ENCODE results near the gene CHD8.
"Not testable (repeated sequence)": the region's sequence is repeated elsewhere in the genome, so short reads cannot be mapped to it uniquely, and the experiment has no call there.

Gene CHD8

GRCh38 chr14:21408147-21408546 is 47.8 kb downstream of the CHD8 start:
- H3K27ac Mint-ChIP-seq, result no peak overlapping the region
- H3K4me1 Mint-ChIP-seq, result no peaks in the 10 kb centered on the region
- CTCF ChIA-PET, result no interaction called here
- no peak for DNase-seq
- H3K36me3 Mint-ChIP-seq, result peaks cover 73% of the 10 kb centered on the region
- H3K4me3 Mint-ChIP-seq, result no peak overlapping the region
- no peaks in the 10 kb centered on the region for H3K27me3 Mint-ChIP-seq
- H3K9me3 Mint-ChIP-seq, result no peaks in the 10 kb centered on the region

GRCh38 chr14:21406213-21406612 is 49.7 kb downstream of the CHD8 start:
- H3K9me3 Mint-ChIP-seq, result no peaks in the 10 kb centered on the region
- peak overlapping the region; percentile 19 for H3K27ac Mint-ChIP-seq
- H3K27me3 Mint-ChIP-seq, result no peaks in the 10 kb centered on the region
- peaks cover 72% of the 10 kb centered on the region for H3K36me3 Mint-ChIP-seq
- H3K4me1 Mint-ChIP-seq, result no peaks in the 10 kb centered on the region
- no peak overlapping the region for H3K4me3 Mint-ChIP-seq
- CTCF ChIA-PET, result no interaction called here
- DNase-seq, result no peak

DNA sequence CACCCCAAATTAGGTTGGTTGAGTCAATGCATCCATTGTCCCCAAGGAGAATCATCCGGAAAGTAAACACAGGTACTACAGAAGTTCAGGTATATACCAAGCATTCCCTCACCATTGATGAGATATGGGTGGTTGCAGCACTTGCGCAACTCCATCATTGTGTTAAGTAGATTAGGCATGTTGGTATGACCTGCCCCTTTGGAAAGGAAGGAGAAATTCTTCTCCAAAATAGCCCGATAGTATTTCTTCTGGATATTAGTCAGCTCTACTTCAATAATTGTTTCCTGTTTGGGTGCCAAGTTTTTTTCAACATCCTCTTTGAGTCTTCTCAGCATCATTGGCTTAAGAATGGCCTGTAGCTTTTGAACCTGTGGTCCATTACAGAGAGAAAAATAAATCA is 50.8 kb downstream of the CHD8 start:
- H3K9me3 Mint-ChIP-seq, result no peaks in the 10 kb centered on the region
- H3K27me3 Mint-ChIP-seq, result no peaks in the 10 kb centered on the region
- H3K27ac Mint-ChIP-seq, result peak overlapping the region; percentile 55
- DNase-seq, result no peak
- H3K4me1 Mint-ChIP-seq, result no peaks in the 10 kb centered on the region
- no peak overlapping the region for H3K4me3 Mint-ChIP-seq
- CTCF ChIA-PET, result no interaction called here
- H3K36me3 Mint-ChIP-seq, result peaks cover 72% of the 10 kb centered on the region

- Mint-ChIP-seq H3K27me3 (no peaks in the 10 kb centered on the region), H3K27ac (no peak overlapping the region), H3K36me3 (peaks cover 70% of the 10 kb centered on the region), H3K9me3 (no peaks in the 10 kb centered on the region), H3K4me3 (no peak overlapping the region), H3K4me1 (no peaks in the 10 kb centered on the region)
- CTCF ChIA-PET, result no interaction called here
- no peak for DNase-seq
These were observed 56.5 kb downstream of the CHD8 start for GRCh38 chr14:21399311-21399870.

GRCh38 chr14:21398901-21399300 is 57.0 kb downstream of the CHD8 start:
- CTCF ChIA-PET, result no interaction called here
- no peaks in the 10 kb centered on the region for H3K4me1 Mint-ChIP-seq
- no peaks in the 10 kb centered on the region for H3K27me3 Mint-ChIP-seq
- no peak overlapping the region for H3K4me3 Mint-ChIP-seq
- H3K36me3 Mint-ChIP-seq, result peaks cover 74% of the 10 kb centered on the region
- no peak for DNase-seq
- H3K27ac Mint-ChIP-seq, result peak overlapping the region; percentile 33
- H3K9me3 Mint-ChIP-seq, result no peaks in the 10 kb centered on the region

GRCh38 chr14:21395450-21395849 is 60.5 kb downstream of the CHD8 start:
- Mint-ChIP-seq H3K27ac (no peak overlapping the region), H3K9me3 (no peaks in the 10 kb centered on the region), H3K36me3 (peaks cover 71% of the 10 kb centered on the region), H3K27me3 (no peaks in the 10 kb centered on the region), H3K4me1 (no peaks in the 10 kb centered on the region), H3K4me3 (no peak overlapping the region)
- DNase-seq, result no peak
- CTCF ChIA-PET, result interaction anchor here (0.9 kb wide), 1 partner anchor 103 kb away, joined by 3 read pairs; no protein-coding TSS in a partner anchor

- Mint-ChIP-seq H3K27ac (peak overlapping the region; percentile 98), H3K4me1 (peaks cover 36% of the 10 kb centered on the region), H3K27me3 (no peaks in the 10 kb centered on the region), H3K36me3 (peaks cover 46% of the 10 kb centered on the region), H3K9me3 (no peaks in the 10 kb centered on the region), H3K4me3 (peak overlapping the region; percentile 91)
- DNase-seq, result no peak
- CTCF ChIA-PET, result interaction anchor here (0.9 to 1.3 kb wide), 3 partner anchors 21 to 81 kb away, joined by 3 to 4 read pairs (median 3); no protein-coding TSS in a partner anchor
These were observed 70.6 kb downstream of the CHD8 start for GRCh38 chr14:21385188-21385904.

DNA sequence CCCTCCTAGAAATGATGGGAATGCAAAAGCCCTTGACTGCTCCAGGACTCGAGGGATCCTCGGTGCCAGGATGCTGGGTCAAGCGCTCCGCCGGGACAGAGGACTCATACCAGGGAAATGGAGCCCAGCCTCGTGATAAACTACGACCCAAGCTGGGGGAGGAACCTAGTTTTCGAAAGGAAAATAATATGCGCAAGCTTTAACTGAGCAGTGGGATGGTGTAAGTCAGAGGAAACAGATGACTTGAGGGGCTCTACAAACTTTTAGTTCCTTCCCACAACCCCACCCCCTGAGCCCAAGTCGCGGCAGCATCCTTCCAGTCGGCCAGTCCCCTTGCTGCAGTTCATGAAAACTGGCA is 71.5 kb downstream of the CHD8 start:
- Mint-ChIP-seq H3K27ac (peak overlapping the region; percentile 98), H3K27me3 (no peaks in the 10 kb centered on the region), H3K9me3 (no peaks in the 10 kb centered on the region), H3K36me3 (peaks cover 43% of the 10 kb centered on the region), H3K4me3 (peak overlapping the region; percentile 91), H3K4me1 (peaks cover 43% of the 10 kb centered on the region)
- no peak for DNase-seq
- CTCF ChIA-PET, result interaction anchor here (0.6 to 1.3 kb wide), 3 partner anchors 17 to 30 kb away, joined by 3 to 4 read pairs (median 3); no protein-coding TSS in a partner anchor

- DNase-seq, result peak; percentile 97
- peaks cover 47% of the 10 kb centered on the region for H3K4me1 Mint-ChIP-seq
- H3K36me3 Mint-ChIP-seq, result peaks cover 43% of the 10 kb centered on the region
These were observed 72.0 kb downstream of the CHD8 start, which contains the start of gene SUPT16H for GRCh38 chr14:21383848-21384493. Gene SUPT16H, minus strand, starts transcription at chr14:21384019. Its CDS starts 92 bp downstream, at chr14:21383927.

DNA sequence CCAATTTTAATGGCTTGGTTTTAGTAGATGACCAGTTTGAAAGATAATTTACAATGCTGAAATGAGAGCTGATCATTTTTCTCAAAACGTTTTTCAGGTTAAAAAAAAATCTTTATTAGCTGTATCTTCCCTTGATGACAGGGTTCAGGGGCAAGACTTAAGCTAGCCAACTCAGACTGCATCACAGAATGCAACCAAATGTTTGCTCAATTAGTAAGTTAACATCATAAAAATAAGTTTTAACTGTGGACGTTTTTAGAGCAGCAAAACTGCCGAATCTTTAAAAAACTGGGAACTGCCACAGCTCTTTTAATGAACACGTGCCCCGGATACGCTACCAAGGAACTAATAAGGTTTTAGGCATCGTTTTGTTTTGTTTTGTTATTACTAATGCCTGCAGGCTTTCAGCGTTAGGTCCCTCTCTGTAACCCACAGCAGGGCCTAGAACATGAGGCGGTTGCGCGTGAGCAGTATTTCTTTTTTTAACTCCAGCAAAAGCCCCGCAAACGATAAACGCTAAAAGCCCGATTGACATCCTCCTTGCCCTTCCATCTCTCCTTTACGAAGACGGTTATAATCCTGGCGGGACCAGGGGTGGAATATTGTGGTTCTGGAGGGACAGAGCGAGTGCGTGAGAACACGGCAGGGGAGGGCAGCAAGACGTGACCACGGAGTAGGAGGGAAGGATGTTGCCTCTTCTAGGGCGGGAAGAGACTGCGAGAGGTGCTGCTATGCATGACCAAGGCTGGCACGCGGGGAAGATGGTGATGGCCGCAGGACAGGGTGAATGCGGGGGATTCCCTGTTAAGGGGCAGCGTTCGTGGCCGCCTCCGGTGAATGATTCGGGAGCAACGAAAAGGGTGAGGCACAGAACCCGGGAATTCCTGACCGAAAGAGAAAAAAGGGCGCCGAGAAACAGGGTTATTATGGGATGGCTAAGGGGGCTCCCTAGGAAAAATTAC is 72.8 kb downstream of the CHD8 start:
- H3K36me3 Mint-ChIP-seq, result peaks cover 38% of the 10 kb centered on the region
- H3K4me3 Mint-ChIP-seq, result peak overlapping the region; percentile 91
- CTCF ChIA-PET, result no interaction called here
- peaks cover 52% of the 10 kb centered on the region for H3K4me1 Mint-ChIP-seq
- peak; percentile 67 for DNase-seq
- no peaks in the 10 kb centered on the region for H3K27me3 Mint-ChIP-seq
- H3K27ac Mint-ChIP-seq, result peak overlapping the region; percentile 98
- no peaks in the 10 kb centered on the region for H3K9me3 Mint-ChIP-seq

More at GRCh38 chr14:21383848-21384493, 72.0 kb downstream of the CHD8 start, which contains the start of gene SUPT16H:
- Mint-ChIP-seq H3K4me3 (peak within 1 kb of the TSS; percentile 91), H3K27me3 (no peaks in the 10 kb centered on the region), H3K27ac (peak within 1 kb of the TSS; percentile 98), H3K9me3 (no peaks in the 10 kb centered on the region)
- CTCF ChIA-PET, result interaction anchor here (0.6 kb wide), 1 partner anchor 16 kb away, joined by 3 read pairs; no protein-coding TSS in a partner anchor

- Mint-ChIP-seq H3K9me3 (no peaks in the 10 kb centered on the region), H3K27ac (peak overlapping the region; percentile 98), H3K36me3 (peaks cover 45% of the 10 kb centered on the region), H3K4me3 (peak overlapping the region; percentile 91), H3K4me1 (peaks cover 62% of the 10 kb centered on the region), H3K27me3 (no peaks in the 10 kb centered on the region)
- no peak for DNase-seq
- CTCF ChIA-PET, result no interaction called here
These were observed 73.8 kb downstream of the CHD8 start for GRCh38 chr14:21382095-21382494.

DNA sequence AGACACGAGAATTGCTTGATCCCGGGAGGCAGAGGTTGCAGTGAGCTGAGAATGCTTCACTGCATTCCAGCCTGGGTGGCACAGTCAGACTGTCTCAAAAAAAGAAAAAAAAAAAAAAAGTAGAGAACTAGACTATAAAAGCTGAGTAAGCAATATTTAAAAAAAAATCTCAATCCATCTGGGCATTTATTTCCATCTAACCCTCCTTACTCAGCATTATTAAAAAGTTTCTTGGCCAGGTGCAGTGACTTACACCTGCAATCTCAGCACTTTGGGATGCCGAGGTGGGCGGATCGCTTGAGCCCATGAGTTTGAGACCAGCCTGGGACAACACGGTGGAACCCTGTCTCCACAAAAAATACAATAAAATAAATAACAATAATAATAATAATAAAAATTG is 76.6 kb downstream of the CHD8 start:
- CTCF ChIA-PET, result no interaction called here
- no peaks in the 10 kb centered on the region for H3K9me3 Mint-ChIP-seq
- no peak overlapping the region for H3K4me3 Mint-ChIP-seq
- no peak for DNase-seq
- H3K27ac Mint-ChIP-seq, result peak overlapping the region; percentile 24
- H3K27me3 Mint-ChIP-seq, result no peaks in the 10 kb centered on the region
- peaks cover 40% of the 10 kb centered on the region for H3K36me3 Mint-ChIP-seq
- H3K4me1 Mint-ChIP-seq, result peaks cover 55% of the 10 kb centered on the region

DNA sequence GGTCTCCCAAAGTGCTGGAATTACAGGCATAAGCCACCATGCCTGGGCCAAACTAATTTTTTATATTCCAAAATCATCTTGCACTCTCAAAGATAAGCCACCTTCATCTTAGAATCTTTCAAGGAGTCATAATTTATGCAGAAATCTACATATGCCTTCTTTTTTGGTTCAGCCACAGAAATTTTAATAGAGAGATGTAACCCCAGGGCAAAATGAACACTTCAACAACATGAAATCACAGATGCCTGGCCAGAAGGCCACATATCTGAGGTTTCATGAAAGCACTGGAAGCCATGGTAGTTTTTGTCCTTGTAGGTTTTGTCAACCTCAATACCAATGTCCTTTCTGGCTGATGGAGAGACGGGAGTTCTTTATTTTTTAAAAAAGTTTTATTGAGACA is 81.9 kb downstream of the CHD8 start:
- CTCF ChIA-PET, result no interaction called here
- Mint-ChIP-seq H3K4me3 (no peak overlapping the region), H3K36me3 (peaks cover 55% of the 10 kb centered on the region), H3K9me3 (no peaks in the 10 kb centered on the region), H3K4me1 (peaks cover 24% of the 10 kb centered on the region), H3K27ac (no peak overlapping the region), H3K27me3 (no peaks in the 10 kb centered on the region)
- DNase-seq, result no peak

DNA sequence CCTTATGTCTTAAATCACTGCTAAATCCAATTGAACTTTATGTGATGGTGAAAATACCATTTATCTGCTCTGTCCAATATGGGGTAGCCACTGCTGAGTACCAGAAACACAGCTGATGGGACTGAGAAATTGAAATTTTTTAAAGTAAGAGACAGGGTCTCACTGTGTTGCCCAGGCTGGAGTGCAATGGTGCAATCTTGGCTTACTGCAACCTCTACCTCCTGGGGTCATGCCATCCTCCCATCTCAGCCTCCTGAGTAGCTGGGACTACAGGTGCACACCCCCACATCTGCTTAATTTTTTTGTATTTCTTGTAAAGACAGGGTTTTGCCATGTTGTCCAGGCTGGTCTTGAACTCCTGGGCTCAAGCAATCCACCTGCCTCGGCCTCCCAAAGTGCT is 83.1 kb downstream of the CHD8 start:
- H3K9me3 Mint-ChIP-seq, CTCF ChIA-PET, H3K27ac Mint-ChIP-seq, H3K4me3 Mint-ChIP-seq, H3K27me3 Mint-ChIP-seq, DNase-seq: not testable (repeated sequence)
- H3K4me1 Mint-ChIP-seq, result peaks cover 15% of the 10 kb centered on the region
- H3K36me3 Mint-ChIP-seq, result peaks cover 63% of the 10 kb centered on the region

All from activated naive CD4-positive, alpha-beta T cell treated with anti-CD3 and anti-CD28 coated beads, Interleukin-2, amount 10 ng/mL, durations not matched to agents 7 days and 5 days (primary cell).